ENCODE data around the gene REXO2.

DNA sequence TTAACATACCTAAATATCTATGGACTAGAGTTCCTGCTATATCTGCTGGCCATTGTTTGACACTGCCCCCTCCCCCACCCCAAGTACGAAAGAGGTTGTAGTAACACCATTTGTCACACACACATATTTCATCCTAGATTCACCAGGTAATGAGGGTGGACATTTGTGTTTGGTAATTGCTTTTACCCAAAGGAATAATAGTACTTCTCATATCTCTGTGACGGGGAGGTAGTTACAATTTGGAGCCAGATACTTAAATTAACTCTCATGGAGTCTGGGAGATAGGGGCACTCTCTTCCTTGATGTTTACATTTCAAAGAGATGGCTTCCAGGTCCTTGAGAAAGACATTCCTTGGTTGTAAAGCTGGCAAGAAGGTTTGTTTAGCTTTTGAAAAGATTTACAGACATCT is 38.7 kb downstream of the REXO2 start:
- no peak for TF ChIP-seq EZH2 (optimal IDR thresholded peaks at IDR 0.05; ENCODE audit: low read depth, low read length)
- TF ChIP-seq, protein P1, sequence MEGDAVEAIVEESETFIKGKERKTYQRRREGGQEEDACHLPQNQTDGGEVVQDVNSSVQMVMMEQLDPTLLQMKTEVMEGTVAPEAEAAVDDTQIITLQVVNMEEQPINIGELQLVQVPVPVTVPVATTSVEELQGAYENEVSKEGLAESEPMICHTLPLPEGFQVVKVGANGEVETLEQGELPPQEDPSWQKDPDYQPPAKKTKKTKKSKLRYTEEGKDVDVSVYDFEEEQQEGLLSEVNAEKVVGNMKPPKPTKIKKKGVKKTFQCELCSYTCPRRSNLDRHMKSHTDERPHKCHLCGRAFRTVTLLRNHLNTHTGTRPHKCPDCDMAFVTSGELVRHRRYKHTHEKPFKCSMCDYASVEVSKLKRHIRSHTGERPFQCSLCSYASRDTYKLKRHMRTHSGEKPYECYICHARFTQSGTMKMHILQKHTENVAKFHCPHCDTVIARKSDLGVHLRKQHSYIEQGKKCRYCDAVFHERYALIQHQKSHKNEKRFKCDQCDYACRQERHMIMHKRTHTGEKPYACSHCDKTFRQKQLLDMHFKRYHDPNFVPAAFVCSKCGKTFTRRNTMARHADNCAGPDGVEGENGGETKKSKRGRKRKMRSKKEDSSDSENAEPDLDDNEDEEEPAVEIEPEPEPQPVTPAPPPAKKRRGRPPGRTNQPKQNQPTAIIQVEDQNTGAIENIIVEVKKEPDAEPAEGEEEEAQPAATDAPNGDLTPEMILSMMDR (IDR thresholded peaks at IDR 0.05; ENCODE audit: low read length) = no peak
- no peak for TF ChIP-seq EZH2phosphoT487 (IDR thresholded peaks at IDR 0.05; ENCODE audit: low read length)

All from MM.1S (cell line).